BE2C (cell line): ENCODE measurements around the gene C1QTNF6.

ENCODE experiments used
- DNase-seq: peaks from one replicate; pipeline ENCODE4 v3.0.0-alpha.2; 2020
- H3K27me3 ChIP-seq: fragments of 250-450 bp; sonication (Bioruptor Pico); 2 replicates; pipeline ENCODE4 v1.5.1; 2020; ENCODE audit warnings: mild to moderate bottlenecking
- H3K36me3 ChIP-seq: fragments of 250-450 bp; sonication (Bioruptor Pico); 2 replicates; pipeline ENCODE4 v1.5.1; 2020; ENCODE audit warnings: mild to moderate bottlenecking
- H3K4me1 ChIP-seq: fragments of 250-450 bp; sonication (Bioruptor Pico); 2 replicates; pipeline ENCODE4 v1.5.1; 2020
- H3K4me3 ChIP-seq: 2 replicates; pipeline ENCODE4 v1.5.1; 2011; ENCODE audit warnings: low read depth, low read length
- H3K9me3 ChIP-seq: fragments of 250-450 bp; sonication (Bioruptor Pico); 2 replicates; pipeline ENCODE4 v1.5.1; 2020
- CTCF ChIP-seq: IDR thresholded peaks from 2 replicates; pipeline ENCODE4 v1.5.1; 2012; ENCODE audit warnings: mild to moderate bottlenecking, low read depth, low read length

Gene C1QTNF6

GRCh38 chr22:37223965-37224551 is 36.0 kb upstream of the C1QTNF6 start:
- Histone ChIP-seq H3K4me3 (no peak overlapping the region), H3K4me1 (no peaks in the 10 kb centered on the region), H3K36me3 (no peaks in the 10 kb centered on the region), H3K27me3 (no peaks in the 10 kb centered on the region), H3K9me3 (peaks cover 4% of the 10 kb centered on the region; the same call in 1 of the 2 replicates)
- no peak for DNase-seq
- TF ChIP-seq CTCF: no peak

GRCh38 chr22:37222440-37222971 is 34.5 kb upstream of the C1QTNF6 start:
- no peak for DNase-seq
- no peak for TF ChIP-seq CTCF
- Histone ChIP-seq H3K36me3 (no peaks in the 10 kb centered on the region), H3K4me1 (no peaks in the 10 kb centered on the region), H3K4me3 (no peak overlapping the region), H3K9me3 (peaks cover 4% of the 10 kb centered on the region; the same call in 1 of the 2 replicates), H3K27me3 (no peaks in the 10 kb centered on the region)

- peaks cover 4% of the 10 kb centered on the region; the same call in 1 of the 2 replicates for H3K9me3 ChIP-seq
- H3K4me1 ChIP-seq: no peaks in the 10 kb centered on the region
- no peaks in the 10 kb centered on the region for H3K27me3 ChIP-seq
- H3K4me3 ChIP-seq: no peak overlapping the region
- DNase-seq: no peak
- TF ChIP-seq CTCF: no peak
- no peaks in the 10 kb centered on the region for H3K36me3 ChIP-seq
Observed at GRCh38 chr22:37221424-37222333, 33.6 kb upstream of the C1QTNF6 start.

- no peak for TF ChIP-seq CTCF
- Histone ChIP-seq H3K27me3 (no peaks in the 10 kb centered on the region), H3K4me1 (no peaks in the 10 kb centered on the region), H3K4me3 (no peak overlapping the region), H3K36me3 (no peaks in the 10 kb centered on the region), H3K9me3 (peaks cover 4% of the 10 kb centered on the region; the same call in 1 of the 2 replicates)
- no peak for DNase-seq
Observed at GRCh38 chr22:37220543-37220981, 32.5 kb upstream of the C1QTNF6 start.

GRCh38 chr22:37219533-37219932 is 31.5 kb upstream of the C1QTNF6 start:
- Histone ChIP-seq H3K4me3 (no peak overlapping the region), H3K27me3 (no peaks in the 10 kb centered on the region), H3K9me3 (peaks cover 4% of the 10 kb centered on the region; the same call in 1 of the 2 replicates), H3K36me3 (no peaks in the 10 kb centered on the region), H3K4me1 (no peaks in the 10 kb centered on the region)
- no peak for TF ChIP-seq CTCF
- no peak for DNase-seq
